GM13976 (cell line): ENCODE data around the gene RAB19.

Source experiments
- DNase-seq: peaks from one replicate; pipeline ENCODE4 v3.0.0; 2012; ENCODE audit warnings: low spot score
- in situ Hi-C: fragments of 300-500 bp; cut with MboI; formaldehyde crosslinking; loops from one replicate; pipeline ENCODE4 v1.12.0; 2022; ENCODE audit warnings: low sequenced_read_pairs, mixed read lengths, inconsistent platforms; ENCODE audit not compliant: unreplicated experiment
- TF ChIP-seq, protein P1 (sequence below): IDR thresholded peaks from 2 replicates; pipeline ENCODE4 v1.5.1; 2012; ENCODE audit warnings: borderline replicate concordance, mild to moderate bottlenecking; ENCODE audit not compliant: insufficient read depth; ENCODE audit errors: extremely low read depth, missing control alignments, control extremely low read depth

Gene RAB19

GRCh38 chr7:140369294-140369693 is 34.6 kb upstream of the RAB19 start:
- in situ Hi-C loops = no loop called here
- DNase-seq = no peak
- TF ChIP-seq, protein P1, sequence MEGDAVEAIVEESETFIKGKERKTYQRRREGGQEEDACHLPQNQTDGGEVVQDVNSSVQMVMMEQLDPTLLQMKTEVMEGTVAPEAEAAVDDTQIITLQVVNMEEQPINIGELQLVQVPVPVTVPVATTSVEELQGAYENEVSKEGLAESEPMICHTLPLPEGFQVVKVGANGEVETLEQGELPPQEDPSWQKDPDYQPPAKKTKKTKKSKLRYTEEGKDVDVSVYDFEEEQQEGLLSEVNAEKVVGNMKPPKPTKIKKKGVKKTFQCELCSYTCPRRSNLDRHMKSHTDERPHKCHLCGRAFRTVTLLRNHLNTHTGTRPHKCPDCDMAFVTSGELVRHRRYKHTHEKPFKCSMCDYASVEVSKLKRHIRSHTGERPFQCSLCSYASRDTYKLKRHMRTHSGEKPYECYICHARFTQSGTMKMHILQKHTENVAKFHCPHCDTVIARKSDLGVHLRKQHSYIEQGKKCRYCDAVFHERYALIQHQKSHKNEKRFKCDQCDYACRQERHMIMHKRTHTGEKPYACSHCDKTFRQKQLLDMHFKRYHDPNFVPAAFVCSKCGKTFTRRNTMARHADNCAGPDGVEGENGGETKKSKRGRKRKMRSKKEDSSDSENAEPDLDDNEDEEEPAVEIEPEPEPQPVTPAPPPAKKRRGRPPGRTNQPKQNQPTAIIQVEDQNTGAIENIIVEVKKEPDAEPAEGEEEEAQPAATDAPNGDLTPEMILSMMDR = no peak

DNA sequence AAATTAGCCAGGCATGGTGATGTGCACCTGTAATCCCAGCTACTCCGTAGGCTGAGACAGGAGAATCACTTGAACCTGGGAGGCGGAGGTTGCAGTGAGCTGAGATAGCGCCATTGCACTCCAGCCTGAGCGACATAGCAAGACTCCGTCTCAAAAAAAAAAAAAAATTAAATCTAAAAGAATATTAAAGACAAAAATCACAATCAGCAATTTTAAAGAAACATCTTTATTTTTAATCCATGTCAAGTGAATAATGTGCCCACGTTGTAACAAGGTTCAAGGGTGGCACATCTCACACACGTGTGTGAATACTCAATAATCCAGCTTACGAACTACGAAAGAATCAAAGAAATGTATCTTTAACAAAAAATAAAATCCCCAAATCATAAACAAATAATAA is 28.5 kb upstream of the RAB19 start:
- TF ChIP-seq, protein P1 = no peak
- DNase-seq = no peak
- in situ Hi-C loops = no loop called here

DNA sequence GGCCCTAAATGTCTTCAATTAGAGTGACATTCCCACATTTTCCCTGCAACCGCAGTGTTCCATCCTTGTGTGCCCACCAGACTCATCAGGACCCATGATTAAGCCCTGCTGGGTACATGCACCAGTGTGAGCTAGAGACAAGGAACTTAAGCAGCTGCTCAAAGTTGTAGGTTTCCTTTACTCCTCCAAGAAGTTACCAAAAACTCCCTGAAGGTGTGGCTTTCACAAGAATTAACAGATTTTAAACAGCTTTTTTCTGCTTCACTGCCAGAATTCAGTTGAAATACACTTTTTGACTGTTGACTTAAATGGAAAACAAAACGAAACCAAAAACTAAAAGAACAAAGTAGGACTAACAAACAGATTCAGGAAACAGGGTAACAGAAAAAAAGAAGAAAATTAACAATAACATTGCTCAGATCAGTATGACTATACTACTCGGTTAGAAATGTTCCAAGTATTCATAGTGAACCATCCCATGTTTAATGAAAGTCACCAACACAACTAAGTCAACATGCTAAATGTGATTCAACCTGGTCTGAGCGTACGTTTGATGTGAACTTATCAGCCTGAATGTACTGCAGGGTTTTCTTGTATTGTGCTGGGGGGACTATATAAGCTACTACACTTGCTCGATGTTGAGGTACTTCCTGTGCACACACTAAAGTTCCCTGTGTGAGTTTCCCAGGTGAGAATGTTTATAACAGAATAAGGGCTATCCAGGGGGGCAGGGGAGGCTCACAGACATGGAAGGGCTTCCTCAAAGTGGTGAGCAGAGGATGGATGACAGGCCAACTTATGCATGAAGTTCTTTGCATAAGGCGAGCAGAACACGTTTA is 27.7 kb upstream of the RAB19 start:
- in situ Hi-C loops = no loop called here
- no peak for DNase-seq
- TF ChIP-seq, protein P1 = no peak

DNA sequence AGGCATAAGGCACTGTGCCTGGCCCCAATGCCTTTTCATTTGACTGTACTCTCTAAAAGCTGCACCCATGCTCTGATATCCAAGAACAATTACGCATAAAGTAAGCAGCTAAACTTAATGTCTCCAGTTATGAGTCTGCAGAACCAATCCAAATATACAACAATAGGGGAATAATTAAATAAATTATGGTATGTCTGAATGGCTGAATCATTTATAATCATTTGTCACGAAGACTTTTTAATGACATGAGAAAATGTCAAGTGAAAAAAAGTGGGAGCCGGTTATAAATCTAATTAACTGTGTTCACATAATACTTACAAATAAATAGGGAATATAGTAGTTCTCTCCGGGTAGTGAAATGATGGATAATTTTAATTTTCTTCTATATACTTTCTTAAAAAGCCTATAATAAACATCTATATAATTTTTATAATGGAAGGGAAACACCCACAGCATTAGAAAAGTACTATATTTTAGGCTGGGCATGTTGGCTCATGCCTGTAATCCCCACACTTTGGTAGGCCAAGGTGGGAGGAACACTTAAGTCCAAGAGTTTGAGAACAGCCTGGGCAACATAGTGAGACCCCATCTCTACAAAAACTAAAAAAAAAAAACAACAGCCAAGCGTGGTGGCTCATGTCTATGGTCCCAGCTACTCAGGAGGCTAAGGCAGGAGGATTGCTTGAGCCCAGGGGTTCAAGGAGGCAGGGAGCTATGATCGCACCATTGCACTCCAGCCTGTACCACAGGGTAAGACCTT is 19.7 kb upstream of the RAB19 start:
- TF ChIP-seq, protein P1 = no peak
- in situ Hi-C loops = no loop called here

DNA sequence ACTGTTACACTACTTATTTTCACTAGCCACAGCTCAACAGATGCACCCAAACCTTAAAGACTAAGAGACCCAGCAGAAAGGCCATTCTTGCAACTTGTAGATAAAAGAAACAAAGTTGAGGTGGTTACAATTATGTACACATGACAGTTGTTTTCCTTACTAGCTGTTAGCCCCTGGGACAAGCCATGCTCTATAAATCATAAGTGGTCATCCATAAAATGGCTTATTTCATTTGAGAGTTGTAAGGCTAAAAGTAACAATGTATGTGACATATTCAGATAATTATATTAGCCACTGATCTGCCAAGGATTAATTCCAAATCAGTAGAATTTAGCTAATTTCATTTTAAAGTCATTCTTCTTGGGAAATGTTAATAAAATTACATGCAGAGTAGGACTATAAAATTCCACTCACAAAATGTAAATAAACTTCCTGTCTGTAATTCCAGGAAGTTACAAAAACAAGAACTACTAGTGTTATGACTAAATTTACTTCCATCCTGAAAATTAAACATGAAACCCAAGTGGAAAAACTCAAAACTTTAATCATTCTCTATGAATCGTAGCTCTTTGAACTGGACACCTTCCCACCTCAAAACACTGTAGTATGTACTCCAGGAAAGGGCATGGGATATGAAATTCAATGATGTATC is 18.8 kb upstream of the RAB19 start:
- TF ChIP-seq, protein P1 = no peak
- DNase-seq = no peak
- in situ Hi-C loops = no loop called here

More for the DNA sequence above, 19.7 kb upstream of the RAB19 start:
- DNase-seq = no peak

DNA sequence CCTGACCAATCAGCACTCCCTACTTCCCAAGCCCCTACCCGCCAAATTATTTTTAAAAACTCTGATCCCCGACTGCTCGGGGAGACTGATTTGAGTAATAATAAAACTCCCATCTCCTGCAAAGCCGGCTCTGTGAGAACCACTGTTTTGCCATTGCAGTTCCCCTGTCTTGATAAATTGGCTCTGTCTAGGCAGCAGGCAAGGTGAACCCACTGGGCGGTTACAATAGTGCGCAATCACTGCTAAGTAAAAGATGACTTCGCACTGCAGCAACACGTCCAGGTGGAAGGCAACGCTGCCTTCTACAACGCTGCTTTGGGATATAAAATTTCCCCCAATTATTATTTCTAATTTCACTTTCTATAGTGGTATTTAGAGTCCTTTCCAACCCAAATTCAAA is 14.4 kb upstream of the RAB19 start:
- DNase-seq = no peak
- TF ChIP-seq, protein P1 = no peak
- in situ Hi-C loops = no loop called here
